Kidney (tissue), 14 donors: ENCODE results near the gene LMNA. TPM values are rescaled to one million over a fixed set of nuclear protein-coding genes. Genes with fewer than 3 reads are reported as not detected.

ENCODE experiments used
- DNase-seq, 5 donors: peaks; one replicate each; pipeline ENCODE4 v3.0.0-alpha.2; 2013 to 2020
- FAIRE-seq: peaks from 2 replicates; lab custom pipeline; 2012; peaks lifted over from hg19 to GRCh38; lab: Jason Lieb, UNC
- H3K27ac ChIP-seq, 2 donors: one replicate each; pipeline ENCODE4 v1.7.0; 2013; ENCODE audit warnings: low read depth in 2 of 2, low read length in 2 of 2, inconsistent platforms in 1 of 2
- H3K27me3 ChIP-seq: one replicate; pipeline ENCODE4 v1.7.1; 2013; ENCODE audit warnings: low read length, inconsistent platforms; ENCODE audit not compliant: control insufficient read depth, insufficient read depth
- H3K36me3 ChIP-seq, 3 donors: one replicate each; pipeline versions ENCODE4 v1.7.0 to v1.7.1; 2013; ENCODE audit warnings: low read length in 3 of 3, control low read depth in 1 of 3, inconsistent platforms in 1 of 3; ENCODE audit not compliant: insufficient read depth in 3 of 3, control insufficient read depth in 2 of 3
- H3K4me1 ChIP-seq, 3 donors: one replicate each; pipeline versions ENCODE4 v1.7.0 to v1.7.1; 2013; ENCODE audit warnings: low read length in 3 of 3, inconsistent platforms in 1 of 3, low read depth in 1 of 3; ENCODE audit not compliant: control insufficient read depth in 2 of 3, insufficient read depth in 2 of 3
- H3K4me3 ChIP-seq, 3 donors: one replicate each; pipeline versions ENCODE4 v1.7.0 to v1.8.1; 2013; ENCODE audit warnings: low read length in 3 of 3, control low read depth in 1 of 3, inconsistent platforms in 1 of 3
- H3K9ac ChIP-seq, 3 donors: one replicate each; pipeline versions ENCODE4 v1.7.0 to v1.7.1; 2013; ENCODE audit warnings: low read length in 3 of 3, control low read depth in 1 of 3, inconsistent platforms in 1 of 3
- H3K9me3 ChIP-seq, 3 donors: one replicate each; pipeline versions ENCODE4 v1.7.0 to v1.7.1; 2013; ENCODE audit warnings: low read length in 3 of 3, control low read depth in 1 of 3, inconsistent platforms in 1 of 3; ENCODE audit not compliant: control insufficient read depth in 2 of 3, insufficient read depth in 1 of 3
- CTCF ChIP-seq: IDR thresholded peaks from 3 replicates; pipeline ENCODE4 v1.5.1; 2012; ENCODE audit warnings: mild to moderate bottlenecking, moderate library complexity, borderline replicate concordance; ENCODE audit not compliant: insufficient read depth; ENCODE audit errors: extremely low read depth
- intact Hi-C: fragments of 100-400 bp; cut with DNase I; formaldehyde crosslinking; loops from one replicate; pipeline ENCODE4 v1.11.1; 2022
- polyA plus RNA-seq: library from polyadenylated mRNA; stranded (reverse); fragments of 350-450 nt; fragmentation: Illumina TruSeq; extraction: RNeasy Lipid Tissue Mini Kit (QIAGEN cat#74804); gene quantifications from one replicate; pipeline ENCODE4 v1.2.3, GENCODE V29; 2014; ENCODE audit warnings: low read depth, low replicate concordance; ENCODE audit not compliant: insufficient read depth
- total RNA-seq: library from RNA; stranded (reverse); fragmentation: NEBNext Ultra II Directional; extraction: Animal tissue kit (Norgen Biotek cat#: 25700); gene quantifications from one replicate; pipeline ENCODE4 v1.2.1, GENCODE V29; 2021
- donor health status: control.
- donor health status: control.
- donor health status: control.
- donor health status: control.
- donor health status: control.
- donor health status: DM: yes; HTN: yes; CAD: no.
- donor health status: Normal renal cell carcinoma (clear cell type).

LMNA gene
- total and polyA plus RNA-seq, 2 donors from 2014 or later, result 145 to 384 TPM

- Histone ChIP-seq H3K9me3 (no peaks in the 10 kb centered on the region), H3K27me3 (no peaks in the 10 kb centered on the region), H3K36me3 (peaks cover 0 to 2% (median 0%) of the 10 kb centered on the region in 3 donors), H3K4me3 (no peak overlapping the region), H3K9ac (peak overlapping the region in 1 of 3 donors; percentile 1), H3K27ac (no peak overlapping the region), H3K4me1 (peaks cover 0 to 4% (median 0%) of the 10 kb centered on the region in 3 donors)
- intact Hi-C loops, result no loop called here
- no peak for TF ChIP-seq CTCF
- no peak for DNase-seq
- no peak for FAIRE-seq
Measured at GRCh38 chr1:156075162-156075561, 39.3 kb upstream of the LMNA start.

DNA sequence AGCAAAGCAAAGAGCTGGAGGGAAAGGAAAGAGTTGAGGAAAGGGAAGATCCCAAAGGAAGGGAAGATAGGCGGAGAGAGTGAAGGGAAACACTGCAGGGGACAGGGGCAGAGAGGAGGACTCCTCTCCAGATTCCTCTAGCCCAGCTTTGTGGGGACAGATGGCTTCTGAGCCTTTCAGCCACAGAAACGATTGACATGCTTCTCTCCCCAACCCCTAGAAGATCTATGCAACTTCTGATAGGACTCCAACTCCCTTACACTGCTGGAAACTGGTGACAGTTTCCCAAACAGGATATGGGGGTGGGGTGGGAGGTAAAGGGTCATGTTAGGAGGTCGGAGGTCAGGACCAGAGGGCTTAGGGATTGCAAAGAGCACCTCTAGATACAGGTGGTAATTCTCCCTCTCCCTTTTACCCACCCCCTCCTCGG is 38.7 kb upstream of the LMNA start:
- FAIRE-seq (no peak), DNase-seq (no peak)
- peaks cover 0 to 4% (median 0%) of the 10 kb centered on the region in 3 donors for H3K4me1 ChIP-seq
- no peaks in the 10 kb centered on the region for H3K9me3 ChIP-seq
- peaks cover 0 to 2% (median 0%) of the 10 kb centered on the region in 3 donors for H3K36me3 ChIP-seq
- H3K27ac ChIP-seq, result no peak overlapping the region
- H3K4me3 ChIP-seq, result peak overlapping the region in 2 of 3 donors; percentile 76 to 79
- no peak for TF ChIP-seq CTCF
- H3K9ac ChIP-seq, result peak overlapping the region in 1 of 3 donors; percentile 1
- intact Hi-C loops, result no loop called here
- H3K27me3 ChIP-seq, result no peaks in the 10 kb centered on the region

- FAIRE-seq, result no peak
- TF ChIP-seq CTCF, result no peak
- Histone ChIP-seq H3K27ac (peak overlapping the region in 1 of 2 donors; percentile 47), H3K4me1 (peaks cover 0 to 11% (median 0%) of the 10 kb centered on the region in 3 donors), H3K9ac (peak overlapping the region in 2 of 3 donors; percentile 41 to 81), H3K27me3 (no peaks in the 10 kb centered on the region), H3K36me3 (peaks cover 0 to 2% (median 0%) of the 10 kb centered on the region in 3 donors), H3K4me3 (peak overlapping the region in 2 of 3 donors; percentile 76 to 79), H3K9me3 (no peaks in the 10 kb centered on the region)
- intact Hi-C loops, result no loop called here
- peak; percentile 77 to 88 (median 84) for DNase-seq
Measured at GRCh38 chr1:156076609-156077429, 37.7 kb upstream of the LMNA start.
